Hepatic stellate cell (primary cell): ENCODE results near the gene GRAMD1A.
"Not testable (repeated sequence)": the region's sequence is repeated elsewhere in the genome, so short reads cannot be mapped to it uniquely, and the experiment has no call there.

ENCODE experiments used
- DNase-seq: peaks from one replicate; pipeline ENCODE4 v3.0.0; 2011; ENCODE audit warnings: low spot score

The GRAMD1A gene

GRCh38 chr19:35021016-35021415, 20.9 kb downstream of the GRAMD1A start:
- no peak for DNase-seq

GRCh38 chr19:35021596-35021995, 21.5 kb downstream of the GRAMD1A start:
- DNase-seq = no peak

GRCh38 chr19:35022460-35022859, 22.3 kb downstream of the GRAMD1A start:
- no peak for DNase-seq

- DNase-seq = no peak
These were observed 23.3 kb downstream of the GRAMD1A start for GRCh38 chr19:35023428-35023827.

GRCh38 chr19:35024095-35024494, 24.0 kb downstream of the GRAMD1A start:
- DNase-seq = no peak

- DNase-seq = no peak
These were observed 25.8 kb downstream of the GRAMD1A start for GRCh38 chr19:35025969-35026368.

- DNase-seq = no peak
These were observed 26.3 kb downstream of the GRAMD1A start for GRCh38 chr19:35026418-35026817.

GRCh38 chr19:35027009-35027408, 26.9 kb downstream of the GRAMD1A start:
- no peak for DNase-seq

- no peak for DNase-seq
These were observed 27.9 kb downstream of the GRAMD1A start for GRCh38 chr19:35027851-35028599.

GRCh38 chr19:35028600-35028885, 28.4 kb downstream of the GRAMD1A start:
- DNase-seq = not testable (repeated sequence)

- DNase-seq = not testable (repeated sequence)
These were observed 29.2 kb downstream of the GRAMD1A start for GRCh38 chr19:35029275-35029736.

GRCh38 chr19:35029737-35030256, 29.7 kb downstream of the GRAMD1A start:
- DNase-seq = no peak

GRCh38 chr19:35030257-35031071, 30.3 kb downstream of the GRAMD1A start, which contains the start of gene SCN1B:
TSS of gene SCN1B (plus strand) at chr19:35030470. CDS start at chr19:35030821, 351 bp downstream.
- DNase-seq = peak; percentile 91

- DNase-seq = peak; percentile 70
These were observed 31.2 kb downstream of the GRAMD1A start for GRCh38 chr19:35031072-35031881.

GRCh38 chr19:35032356-35032865, 32.3 kb downstream of the GRAMD1A start:
- no peak for DNase-seq

GRCh38 chr19:35033067-35034004, 33.2 kb downstream of the GRAMD1A start:
- no peak for DNase-seq

- DNase-seq = no peak
These were observed 33.9 kb downstream of the GRAMD1A start for GRCh38 chr19:35034005-35034502.

GRCh38 chr19:35034588-35035382, 34.7 kb downstream of the GRAMD1A start:
- DNase-seq = no peak

GRCh38 chr19:35037716-35038622, 37.8 kb downstream of the GRAMD1A start:
- peak; percentile 62 for DNase-seq
